ENCODE measurements around the gene UBA52. TPM values are rescaled to one million over a fixed set of nuclear protein-coding genes. Genes with fewer than 3 reads are reported as not detected.

UBA52 gene
- polyA plus RNA-seq, 1 experiment: 2,472 TPM

DNA sequence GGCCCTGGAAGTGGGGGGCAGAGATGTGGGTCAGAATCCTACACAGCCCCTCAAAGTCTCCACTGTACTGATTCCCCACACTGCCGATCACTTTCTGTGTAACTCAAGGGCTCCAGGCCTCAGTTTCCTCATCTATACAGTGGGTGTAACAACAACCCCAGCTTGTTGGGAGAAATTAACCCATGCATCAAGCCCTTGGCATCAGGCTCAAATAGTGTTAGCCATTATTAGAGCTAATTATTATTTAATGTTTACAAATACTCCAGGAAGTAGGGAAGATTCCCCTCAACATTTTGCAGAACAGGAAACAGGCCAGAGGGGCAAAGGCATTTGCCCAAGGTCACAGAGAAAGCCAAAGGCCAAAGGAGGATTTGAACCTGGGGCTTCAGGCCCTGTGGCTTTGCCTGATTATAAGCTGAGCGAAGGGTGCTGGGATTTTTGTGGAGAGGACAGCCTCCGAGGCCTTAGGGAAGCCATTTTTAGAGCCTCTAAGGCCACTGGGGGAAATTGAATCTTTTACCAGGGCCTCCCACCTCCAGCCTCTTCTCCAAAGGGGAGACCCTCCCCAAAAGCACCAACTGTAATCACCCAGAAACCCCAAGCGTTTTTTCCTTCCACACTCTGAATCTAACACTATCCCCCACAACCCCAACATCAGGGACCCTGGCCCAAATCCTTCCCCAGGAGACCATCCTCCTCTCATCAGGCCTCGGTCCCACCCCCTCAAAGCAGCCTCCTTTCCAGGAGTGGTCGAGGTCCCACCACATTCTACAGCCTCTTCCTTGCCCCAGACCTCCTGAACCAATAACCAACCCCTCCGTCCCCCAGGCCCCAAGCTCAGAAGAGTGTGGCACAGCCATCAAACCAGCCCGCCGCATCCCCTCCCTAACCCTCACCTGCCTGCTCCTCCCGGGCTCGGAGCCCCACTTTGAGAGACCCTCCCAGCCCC lies 29.4 kb upstream of the UBA52 start:
- Histone ChIP-seq H3K36me3 (ENCODE audit: control insufficient read depth, insufficient read depth, low read length) (peaks cover 26% of the 10 kb centered on the region), H3K27me3 (ENCODE audit: control insufficient read depth, insufficient read depth, low read length) (no peaks in the 10 kb centered on the region), H3K4me3 (ENCODE audit: low read depth, low read length) (peak overlapping the region; percentile 95)
- TF ChIP-seq, protein P1, sequence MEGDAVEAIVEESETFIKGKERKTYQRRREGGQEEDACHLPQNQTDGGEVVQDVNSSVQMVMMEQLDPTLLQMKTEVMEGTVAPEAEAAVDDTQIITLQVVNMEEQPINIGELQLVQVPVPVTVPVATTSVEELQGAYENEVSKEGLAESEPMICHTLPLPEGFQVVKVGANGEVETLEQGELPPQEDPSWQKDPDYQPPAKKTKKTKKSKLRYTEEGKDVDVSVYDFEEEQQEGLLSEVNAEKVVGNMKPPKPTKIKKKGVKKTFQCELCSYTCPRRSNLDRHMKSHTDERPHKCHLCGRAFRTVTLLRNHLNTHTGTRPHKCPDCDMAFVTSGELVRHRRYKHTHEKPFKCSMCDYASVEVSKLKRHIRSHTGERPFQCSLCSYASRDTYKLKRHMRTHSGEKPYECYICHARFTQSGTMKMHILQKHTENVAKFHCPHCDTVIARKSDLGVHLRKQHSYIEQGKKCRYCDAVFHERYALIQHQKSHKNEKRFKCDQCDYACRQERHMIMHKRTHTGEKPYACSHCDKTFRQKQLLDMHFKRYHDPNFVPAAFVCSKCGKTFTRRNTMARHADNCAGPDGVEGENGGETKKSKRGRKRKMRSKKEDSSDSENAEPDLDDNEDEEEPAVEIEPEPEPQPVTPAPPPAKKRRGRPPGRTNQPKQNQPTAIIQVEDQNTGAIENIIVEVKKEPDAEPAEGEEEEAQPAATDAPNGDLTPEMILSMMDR (IDR thresholded peaks at IDR 0.05; ENCODE audit: insufficient read depth, low read depth, low read length): no peak
- ChIA-PET CTCF (interaction anchor here (1.0 kb wide), 1 partner anchor 12 kb away, joined by 4 read pairs; no protein-coding TSS in a partner anchor), POLR2A (no interaction called here)
- DNase-seq (ENCODE audit: low read depth): no peak

DNA sequence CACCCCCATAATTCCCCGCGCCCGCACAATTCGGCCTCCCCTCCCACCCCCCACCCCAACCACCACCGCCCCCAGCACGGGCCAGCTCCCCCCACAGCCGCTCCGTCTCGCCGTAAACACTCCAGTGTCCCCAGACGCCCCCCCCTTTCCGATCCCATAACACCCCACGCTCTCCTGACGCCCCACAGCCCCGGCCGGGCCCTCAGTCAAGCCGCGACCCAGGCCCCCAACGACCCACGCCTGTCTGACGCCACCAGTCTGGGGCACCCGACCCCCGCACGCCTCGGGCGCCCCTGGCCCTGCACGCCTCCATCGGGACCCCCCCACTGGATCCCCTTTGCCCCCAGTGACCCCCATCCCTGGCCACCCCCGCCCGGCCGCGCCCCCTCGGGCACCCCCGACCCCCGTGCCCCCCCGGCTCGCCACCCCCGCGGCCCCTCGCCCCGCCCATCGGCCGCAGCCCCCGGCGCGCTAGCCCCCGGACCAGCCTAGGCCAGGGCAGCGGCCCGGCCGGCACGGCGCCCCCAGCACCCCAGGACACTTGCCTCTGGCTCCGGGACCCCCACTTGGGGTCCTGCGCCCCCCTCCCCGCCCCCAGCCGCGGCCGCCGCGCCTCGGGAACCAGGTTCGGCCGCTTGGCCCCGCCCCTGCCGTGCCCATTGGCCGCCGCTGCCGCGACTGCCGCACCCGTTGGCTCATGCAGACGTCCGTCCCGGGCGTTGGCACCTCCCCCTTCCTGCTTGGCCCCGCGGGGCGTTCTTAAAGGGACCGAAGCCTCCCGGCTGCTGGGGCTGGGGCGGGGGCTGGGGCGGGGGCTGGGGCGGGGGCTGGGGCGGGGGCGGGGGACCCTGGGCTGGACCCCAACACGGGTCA lies 28.5 kb upstream of the UBA52 start, which contains the start of gene FKBP8:
FKBP8 (minus strand) TSS at position 633 of the 873 bp plus-strand sequence. CDS start 1,603 bp downstream, outside the sequence.
- TF ChIP-seq, protein P1 (IDR thresholded peaks at IDR 0.05; ENCODE audit: insufficient read depth, low read depth, low read length): no peak
- Histone ChIP-seq H3K36me3 (ENCODE audit: control insufficient read depth, insufficient read depth, low read length) (peaks cover 20% of the 10 kb centered on the region), H3K27me3 (ENCODE audit: control insufficient read depth, insufficient read depth, low read length) (no peaks in the 10 kb centered on the region), H3K4me3 (ENCODE audit: low read depth, low read length) (peak within 1 kb of the TSS; percentile 95)
- no peak for DNase-seq (ENCODE audit: low read depth)
- ChIA-PET POLR2A (interaction anchor here (0.8 kb wide), 1 partner anchor 14 kb away, joined by 9 read pairs; the partner anchor contains the start of gene KXD1), CTCF (interaction anchor here (1.0 to 1.6 kb wide), 3 partner anchors 12 to 83 kb away, joined by 3 to 4 read pairs (median 4); partner anchors contain the start of gene ELL)

DNA sequence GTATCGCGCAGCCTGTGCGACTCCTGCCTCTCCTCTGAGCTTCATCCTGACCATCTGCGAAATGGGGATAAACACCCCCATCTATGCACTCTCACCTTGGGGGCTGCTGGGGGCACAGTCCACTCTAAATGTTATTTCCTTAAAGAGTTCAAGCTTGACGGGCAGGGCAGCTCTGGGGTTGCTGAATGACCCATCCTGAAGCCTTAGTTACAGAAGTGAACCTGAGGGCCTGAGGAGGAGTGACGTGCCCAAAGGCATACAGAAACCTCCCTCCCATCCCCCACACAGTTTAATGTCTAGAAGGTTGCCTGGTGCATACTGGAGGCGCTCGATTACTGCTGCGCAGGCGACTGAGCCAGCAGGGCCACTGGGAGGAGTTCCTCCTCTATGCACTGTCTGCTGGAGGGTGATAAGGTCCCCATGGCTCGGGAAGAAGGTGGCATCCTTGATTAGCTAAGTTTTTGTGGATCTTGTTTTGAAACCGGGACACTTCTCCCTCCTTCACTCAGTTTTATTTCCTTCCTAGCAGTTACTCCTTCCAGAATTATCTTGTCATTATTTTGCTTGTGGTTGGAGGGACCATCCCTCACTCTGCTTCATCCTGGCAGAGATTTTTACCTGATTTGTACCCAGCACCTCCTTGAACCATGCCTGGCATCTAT lies 27.7 kb upstream of the UBA52 start:
- Histone ChIP-seq H3K4me3 (ENCODE audit: low read depth, low read length) (peak overlapping the region; percentile 31), H3K36me3 (ENCODE audit: control insufficient read depth, insufficient read depth, low read length) (peaks cover 18% of the 10 kb centered on the region), H3K27me3 (ENCODE audit: control insufficient read depth, insufficient read depth, low read length) (no peaks in the 10 kb centered on the region)
- ChIA-PET CTCF (interaction anchor here (1.1 to 1.6 kb wide), 3 partner anchors 22 to 93 kb away, joined by 3 to 4 read pairs (median 3); partner anchors contain the start of gene ELL), POLR2A (interaction anchor here (0.5 to 0.8 kb wide), 2 partner anchors 14 kb away, joined by 6 to 9 read pairs; partner anchors contain the start of gene KXD1)
- DNase-seq (ENCODE audit: low read depth): no peak
- TF ChIP-seq, protein P1 (IDR thresholded peaks at IDR 0.05; ENCODE audit: insufficient read depth, low read depth, low read length): no peak

DNA sequence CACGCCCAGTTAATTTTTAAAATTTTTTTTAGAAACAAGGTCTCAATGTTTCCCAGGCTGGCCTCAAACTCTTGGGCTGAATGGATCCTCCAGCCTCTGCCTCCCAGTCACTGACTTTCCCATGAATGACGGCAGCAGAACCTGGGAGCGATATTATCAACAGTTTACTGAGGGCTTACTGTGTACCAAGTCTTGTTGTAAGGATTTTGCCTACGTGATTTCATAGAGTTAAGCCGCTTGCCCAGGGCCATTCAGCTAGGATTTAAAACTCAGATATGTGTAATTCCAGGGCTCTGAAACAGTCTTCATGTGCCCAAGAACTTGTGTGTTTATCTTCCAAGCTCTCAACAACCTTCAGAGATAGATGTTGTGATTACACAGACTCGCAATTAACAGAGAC lies 20.0 kb upstream of the UBA52 start:
- Histone ChIP-seq H3K27me3 (ENCODE audit: control insufficient read depth, insufficient read depth, low read length) (no peaks in the 10 kb centered on the region), H3K36me3 (ENCODE audit: control insufficient read depth, insufficient read depth, low read length) (no peaks in the 10 kb centered on the region), H3K4me3 (ENCODE audit: low read depth, low read length) (no peak overlapping the region)
- no peak for DNase-seq (ENCODE audit: low read depth)
- POLR2A ChIA-PET: no interaction called here
- CTCF ChIA-PET: no interaction called here
- TF ChIP-seq, protein P1 (IDR thresholded peaks at IDR 0.05; ENCODE audit: insufficient read depth, low read depth, low read length): no peak

Data from BJ (cell line).